ENCODE data around the gene CASP14.

- no peak for TF ChIP-seq YBX1 (IDR thresholded peaks at IDR 0.05)
- TF ChIP-seq CTCF (IDR thresholded peaks at IDR 0.05 in 2 of 3, conservative IDR thresholded peaks at IDR 0.05 in 1 of 3; ENCODE audit: insufficient read depth in 2 of 3, low read depth in 1 of 3, low read length in 3 of 3): no peak
These were observed 11.0 kb upstream of the CASP14 start for GRCh38 chr19:15038294-15038693.

All from K562 (cell line).